ENCODE data around the gene PRKG1.

The PRKG1 gene

GRCh38 chr10:51063659-51064535, 10.4 kb upstream of the PRKG1 start:
- Mint-ChIP-seq H3K27me3 (ENCODE audit: low read depth) (peaks cover 5% of the 10 kb centered on the region), H3K4me3 (no peak overlapping the region), H3K36me3 (ENCODE audit: low read depth) (no peaks in the 10 kb centered on the region), H3K4me1 (ENCODE audit: low read depth) (no peaks in the 10 kb centered on the region), H3K27ac (no peak overlapping the region), H3K9me3 (no peaks in the 10 kb centered on the region)
- no peak for DNase-seq (ENCODE audit: low spot score)

GRCh38 chr10:51066231-51066630, 8.1 kb upstream of the PRKG1 start:
- no peak for DNase-seq (ENCODE audit: low spot score)
- H3K4me3 Mint-ChIP-seq: no peak overlapping the region
- no peaks in the 10 kb centered on the region for H3K4me1 Mint-ChIP-seq (ENCODE audit: low read depth)
- H3K27me3 Mint-ChIP-seq (ENCODE audit: low read depth): peaks cover 8% of the 10 kb centered on the region
- H3K36me3 Mint-ChIP-seq (ENCODE audit: low read depth): no peaks in the 10 kb centered on the region
- no peaks in the 10 kb centered on the region for H3K9me3 Mint-ChIP-seq
- H3K27ac Mint-ChIP-seq: no peak overlapping the region

- peaks cover 50% of the 10 kb centered on the region for H3K27me3 Mint-ChIP-seq (ENCODE audit: low read depth)
These were observed 2.1 kb upstream of the PRKG1 start for GRCh38 chr10:51072210-51072609.

GRCh38 chr10:51072921-51073434, 1.3 kb upstream of the PRKG1 start:
- no peak overlapping the region for H3K4me3 Mint-ChIP-seq

More at GRCh38 chr10:51072210-51072609, 2.1 kb upstream of the PRKG1 start:
- Mint-ChIP-seq H3K27ac (no peak overlapping the region), H3K4me3 (no peak overlapping the region), H3K9me3 (no peaks in the 10 kb centered on the region), H3K4me1 (ENCODE audit: low read depth) (peaks cover 3% of the 10 kb centered on the region), H3K36me3 (ENCODE audit: low read depth) (no peaks in the 10 kb centered on the region)
- no peak for DNase-seq (ENCODE audit: low spot score)

GRCh38 chr10:51073453-51074237, 642 bp upstream of the PRKG1 start:
- no peak for DNase-seq (ENCODE audit: low spot score)
- no peaks in the 10 kb centered on the region for H3K36me3 Mint-ChIP-seq (ENCODE audit: low read depth)
- H3K27ac Mint-ChIP-seq: no peak overlapping the region
- H3K4me1 Mint-ChIP-seq (ENCODE audit: low read depth): peaks cover 3% of the 10 kb centered on the region
- no peak overlapping the region for H3K4me3 Mint-ChIP-seq
- H3K27me3 Mint-ChIP-seq (ENCODE audit: low read depth): peaks cover 47% of the 10 kb centered on the region
- no peaks in the 10 kb centered on the region for H3K9me3 Mint-ChIP-seq

More at GRCh38 chr10:51072921-51073434, 1.3 kb upstream of the PRKG1 start:
- no peak for DNase-seq (ENCODE audit: low spot score)
- Mint-ChIP-seq H3K4me1 (ENCODE audit: low read depth) (peaks cover 3% of the 10 kb centered on the region), H3K27ac (no peak overlapping the region), H3K9me3 (no peaks in the 10 kb centered on the region), H3K27me3 (ENCODE audit: low read depth) (peaks cover 49% of the 10 kb centered on the region), H3K36me3 (ENCODE audit: low read depth) (no peaks in the 10 kb centered on the region)

- H3K27ac Mint-ChIP-seq: no peak overlapping the region
- H3K27me3 Mint-ChIP-seq (ENCODE audit: low read depth): peaks cover 47% of the 10 kb centered on the region
- no peaks in the 10 kb centered on the region for H3K9me3 Mint-ChIP-seq
- peaks cover 3% of the 10 kb centered on the region for H3K4me1 Mint-ChIP-seq (ENCODE audit: low read depth)
- H3K36me3 Mint-ChIP-seq (ENCODE audit: low read depth): no peaks in the 10 kb centered on the region
- no peak for DNase-seq (ENCODE audit: low spot score)
- H3K4me3 Mint-ChIP-seq: no peak overlapping the region
These were observed 971 bp downstream of the PRKG1 start for GRCh38 chr10:51075043-51075872.

GRCh38 chr10:51075873-51076229, 1.6 kb downstream of the PRKG1 start:
- Mint-ChIP-seq H3K4me3 (no peak overlapping the region), H3K4me1 (ENCODE audit: low read depth) (peaks cover 3% of the 10 kb centered on the region), H3K27ac (no peak overlapping the region), H3K36me3 (ENCODE audit: low read depth) (no peaks in the 10 kb centered on the region), H3K27me3 (ENCODE audit: low read depth) (peaks cover 45% of the 10 kb centered on the region), H3K9me3 (no peaks in the 10 kb centered on the region)
- no peak for DNase-seq (ENCODE audit: low spot score)

GRCh38 chr10:51076299-51076841, 2.1 kb downstream of the PRKG1 start:
- no peak overlapping the region for H3K4me3 Mint-ChIP-seq
- peaks cover 3% of the 10 kb centered on the region for H3K4me1 Mint-ChIP-seq (ENCODE audit: low read depth)
- no peak overlapping the region for H3K27ac Mint-ChIP-seq
- no peaks in the 10 kb centered on the region for H3K9me3 Mint-ChIP-seq
- no peaks in the 10 kb centered on the region for H3K36me3 Mint-ChIP-seq (ENCODE audit: low read depth)
- no peak for DNase-seq (ENCODE audit: low spot score)
- peaks cover 43% of the 10 kb centered on the region for H3K27me3 Mint-ChIP-seq (ENCODE audit: low read depth)

GRCh38 chr10:51077074-51077473, 2.8 kb downstream of the PRKG1 start:
- no peak overlapping the region for H3K27ac Mint-ChIP-seq
- H3K4me1 Mint-ChIP-seq (ENCODE audit: low read depth): peaks cover 3% of the 10 kb centered on the region
- H3K27me3 Mint-ChIP-seq (ENCODE audit: low read depth): peaks cover 37% of the 10 kb centered on the region
- no peak for DNase-seq (ENCODE audit: low spot score)
- H3K9me3 Mint-ChIP-seq: no peaks in the 10 kb centered on the region
- no peak overlapping the region for H3K4me3 Mint-ChIP-seq
- H3K36me3 Mint-ChIP-seq (ENCODE audit: low read depth): no peaks in the 10 kb centered on the region

GRCh38 chr10:51077507-51077906, 3.2 kb downstream of the PRKG1 start:
- H3K4me1 Mint-ChIP-seq (ENCODE audit: low read depth): peaks cover 3% of the 10 kb centered on the region
- no peak for DNase-seq (ENCODE audit: low spot score)
- H3K27ac Mint-ChIP-seq: no peak overlapping the region
- no peaks in the 10 kb centered on the region for H3K36me3 Mint-ChIP-seq (ENCODE audit: low read depth)
- no peak overlapping the region for H3K4me3 Mint-ChIP-seq
- H3K27me3 Mint-ChIP-seq (ENCODE audit: low read depth): peaks cover 36% of the 10 kb centered on the region
- H3K9me3 Mint-ChIP-seq: no peaks in the 10 kb centered on the region

- H3K27ac Mint-ChIP-seq: no peak overlapping the region
- H3K27me3 Mint-ChIP-seq (ENCODE audit: low read depth): peaks cover 20% of the 10 kb centered on the region
- H3K36me3 Mint-ChIP-seq (ENCODE audit: low read depth): no peaks in the 10 kb centered on the region
- DNase-seq (ENCODE audit: low spot score): no peak
- no peaks in the 10 kb centered on the region for H3K9me3 Mint-ChIP-seq
- no peak overlapping the region for H3K4me3 Mint-ChIP-seq
- peaks cover 1% of the 10 kb centered on the region for H3K4me1 Mint-ChIP-seq (ENCODE audit: low read depth)
These were observed 5.0 kb downstream of the PRKG1 start for GRCh38 chr10:51079331-51079730.

- no peak for DNase-seq (ENCODE audit: low spot score)
- Mint-ChIP-seq H3K27ac (no peak overlapping the region), H3K36me3 (ENCODE audit: low read depth) (no peaks in the 10 kb centered on the region), H3K4me3 (no peak overlapping the region), H3K4me1 (ENCODE audit: low read depth) (no peaks in the 10 kb centered on the region), H3K27me3 (ENCODE audit: low read depth) (peaks cover 17% of the 10 kb centered on the region), H3K9me3 (no peaks in the 10 kb centered on the region)
These were observed 5.5 kb downstream of the PRKG1 start for GRCh38 chr10:51079766-51080165.

- Mint-ChIP-seq H3K27ac (no peak overlapping the region), H3K27me3 (ENCODE audit: low read depth) (peaks cover 10% of the 10 kb centered on the region), H3K9me3 (no peaks in the 10 kb centered on the region), H3K4me3 (no peak overlapping the region), H3K4me1 (ENCODE audit: low read depth) (no peaks in the 10 kb centered on the region), H3K36me3 (ENCODE audit: low read depth) (no peaks in the 10 kb centered on the region)
- no peak for DNase-seq (ENCODE audit: low spot score)
These were observed 6.2 kb downstream of the PRKG1 start for GRCh38 chr10:51080311-51081006.
